NCI-H82 treated with DMSO at 0.1 percent for 48 hours (cell line): Measurements from ENCODE around the gene E2F4.
A peak's percentile ranks its signal among the peaks of the same experiment; 100 is the strongest.

Experiments used
- DNase-seq: peaks from one replicate; lab custom pipeline; 2025; ENCODE audit not compliant: unreplicated experiment; lab: John Stamatoyannopoulos, UW

Gene E2F4

DNA sequence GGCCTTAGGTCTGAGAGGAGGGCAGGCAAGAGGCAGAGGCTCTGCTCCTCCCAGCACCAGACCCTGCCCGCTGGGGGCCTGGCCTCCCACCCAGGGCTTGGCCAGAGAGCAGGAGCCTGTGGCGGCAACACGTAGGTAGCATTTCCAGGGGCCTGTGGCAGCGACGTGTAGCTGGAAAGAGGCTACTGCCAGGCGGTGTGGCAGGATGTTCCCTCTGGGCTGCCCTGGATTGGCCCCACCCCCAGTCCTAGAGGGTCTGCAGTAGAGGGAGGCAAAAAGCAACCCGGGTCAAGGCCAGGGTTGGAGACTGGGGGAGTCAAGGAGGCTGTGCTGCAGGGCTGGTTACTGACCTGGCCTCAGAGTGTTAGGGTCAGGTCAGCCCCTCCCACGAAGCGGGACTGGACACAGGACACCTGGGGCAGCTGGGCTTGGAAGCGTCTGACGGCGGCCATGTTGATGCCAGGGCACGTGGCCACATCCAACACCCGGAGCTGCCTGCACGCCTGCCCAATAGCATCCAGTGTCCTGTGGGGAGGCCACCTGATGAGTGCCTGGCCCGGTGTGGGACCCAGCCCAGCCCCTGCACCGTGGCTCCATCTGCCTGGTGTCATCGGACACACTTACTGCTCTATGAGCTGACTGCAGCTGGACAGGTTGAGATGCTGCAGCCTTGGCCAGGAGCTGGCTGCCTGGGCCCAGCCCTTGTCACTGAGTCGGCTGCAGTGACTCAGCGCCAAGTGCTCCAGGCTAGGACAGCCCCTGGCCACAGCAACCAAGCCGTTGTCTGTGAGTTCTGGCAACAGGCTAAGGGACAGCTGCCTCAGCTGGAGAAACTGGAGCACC, 15.5 kb downstream of the E2F4 start:
- no peak for DNase-seq

DNA sequence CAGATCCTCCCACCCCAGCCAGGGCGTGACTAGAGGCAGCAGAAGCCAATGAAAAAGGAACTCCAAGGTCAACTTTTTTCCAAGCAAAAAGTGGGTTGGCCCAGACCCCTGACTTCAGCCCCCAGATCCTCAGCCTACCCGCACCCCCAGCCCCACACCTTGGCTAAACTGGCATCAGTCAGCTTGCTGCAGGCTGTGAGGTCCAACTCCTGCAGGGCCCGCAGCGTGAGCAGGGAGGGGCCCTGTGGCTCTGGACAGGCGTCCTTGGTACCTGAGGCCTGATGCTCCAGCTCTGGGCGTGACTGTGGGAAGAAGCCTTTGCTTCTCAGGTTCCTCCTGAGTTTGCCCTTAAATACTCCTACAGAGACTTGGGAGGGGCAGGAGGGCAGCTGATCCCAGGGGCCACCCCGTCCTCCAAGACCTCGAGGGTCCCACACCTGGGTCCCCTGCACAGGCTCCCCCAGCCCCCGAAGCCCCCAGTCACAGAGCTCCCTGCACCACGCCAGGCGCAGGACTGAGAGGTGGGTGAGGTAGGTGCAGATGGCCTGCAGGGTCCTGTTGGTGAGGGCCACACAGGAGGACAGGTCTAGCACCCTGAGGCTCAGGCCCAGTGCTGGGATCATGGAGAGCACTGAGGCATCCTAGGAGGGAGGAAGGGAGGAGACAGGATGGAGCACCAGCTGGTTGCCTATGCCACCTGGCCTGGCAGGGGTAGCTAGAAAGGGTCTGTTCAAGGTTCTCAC, 16.4 kb downstream of the E2F4 start:
- DNase-seq: no peak

DNA sequence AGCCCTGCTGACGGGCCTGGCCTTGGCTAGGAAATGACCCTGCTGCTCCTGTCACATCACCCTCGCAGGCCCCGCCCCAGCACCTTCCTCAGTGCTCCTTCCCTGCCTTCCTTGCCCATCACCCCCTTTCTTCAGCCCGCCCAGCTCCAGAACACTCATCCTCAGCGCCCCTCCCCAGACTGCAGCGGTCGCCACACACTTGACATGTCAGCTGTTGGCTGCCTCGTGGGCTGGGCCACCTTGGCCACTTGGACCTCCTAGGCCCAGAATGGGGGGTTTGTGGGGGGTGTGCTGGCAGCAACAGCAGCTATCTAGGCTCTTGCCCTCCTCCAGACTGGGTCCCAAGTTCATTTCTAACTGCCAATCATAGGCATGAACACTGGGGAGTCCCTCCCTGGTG, 17.6 kb downstream of the E2F4 start:
- no peak for DNase-seq

DNA sequence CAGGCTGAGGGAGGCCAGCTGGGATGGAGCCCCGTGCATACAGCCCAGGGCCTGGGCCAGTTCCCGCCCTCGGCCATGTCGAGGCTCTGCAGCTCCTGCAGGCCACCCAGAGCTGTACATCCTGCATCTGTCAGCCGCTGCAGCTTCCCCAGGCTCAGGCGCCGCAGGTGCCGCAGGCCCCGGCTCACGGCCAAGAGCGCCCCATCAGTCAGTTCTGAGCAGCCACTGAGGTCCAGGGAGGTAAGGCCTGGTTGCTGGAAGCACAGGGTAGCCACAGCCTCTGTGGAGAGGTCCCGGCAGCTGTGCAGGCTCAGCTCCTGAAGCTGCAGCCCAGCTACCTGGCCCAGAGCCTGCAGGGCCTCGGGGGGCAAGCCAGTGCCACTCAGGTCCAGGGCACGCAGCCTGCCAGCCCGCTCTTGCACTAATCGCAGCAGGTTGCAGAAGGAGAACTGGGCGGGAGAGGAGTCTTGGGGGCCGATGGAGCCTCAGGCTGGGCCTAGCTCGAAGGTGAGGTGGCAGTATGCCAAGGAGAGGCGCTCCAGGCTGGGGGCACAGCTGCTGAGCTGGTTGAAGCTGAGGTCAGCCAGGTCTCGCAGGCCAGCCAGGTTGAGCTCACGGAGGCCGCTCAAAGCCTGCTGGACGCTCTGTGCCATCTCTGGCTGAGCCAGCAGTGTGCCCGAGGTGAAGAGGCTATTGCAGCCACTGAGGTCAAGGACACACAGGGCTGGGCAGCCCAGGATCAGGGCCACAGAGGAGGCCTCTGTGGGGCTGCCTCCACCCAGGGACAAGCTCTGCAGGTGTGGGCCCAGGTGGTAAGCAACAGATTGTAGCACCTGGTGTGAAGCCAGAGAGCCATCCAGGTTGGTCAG, 18.3 kb downstream of the E2F4 start:
- no peak for DNase-seq

DNA sequence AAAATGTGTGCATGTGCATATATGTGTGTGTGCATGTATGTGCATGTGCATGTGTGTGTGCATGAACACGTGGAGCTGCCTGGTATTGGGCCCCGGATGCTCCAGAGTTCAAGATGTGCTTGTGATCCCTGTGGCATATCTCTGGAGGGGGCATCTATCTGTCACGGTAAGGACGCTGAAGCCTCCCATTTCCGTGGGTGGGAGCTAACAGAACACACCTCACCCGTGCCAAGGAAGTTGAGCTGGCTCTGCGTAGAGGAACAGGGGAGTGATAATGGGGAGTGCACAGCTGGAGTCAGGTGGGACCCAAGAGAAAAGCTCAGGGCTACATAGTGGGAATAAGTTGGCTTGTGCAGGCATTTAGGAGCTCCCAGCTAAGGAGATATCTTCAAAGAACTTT, 19.7 kb downstream of the E2F4 start:
- DNase-seq: no peak

DNA sequence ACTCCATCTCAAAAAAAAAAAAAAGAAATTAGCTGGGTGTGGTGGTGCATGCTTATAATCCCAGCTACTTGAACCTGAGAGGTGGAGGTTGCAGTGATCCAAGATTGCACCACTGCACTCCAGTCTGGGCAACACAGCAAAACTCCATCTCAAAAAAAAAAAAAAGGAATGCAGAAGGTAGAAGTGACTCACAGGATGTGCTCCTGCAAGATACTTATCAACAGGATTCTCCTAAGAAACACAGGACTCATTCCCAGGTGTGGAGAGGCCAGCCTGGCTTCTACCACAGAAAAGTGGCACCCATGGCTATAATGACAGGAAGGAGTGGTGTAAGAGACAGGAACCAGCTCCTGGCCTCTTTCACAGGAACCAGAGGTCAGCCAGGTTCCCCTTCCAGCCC, 20.8 kb downstream of the E2F4 start:
- DNase-seq: no peak

DNA sequence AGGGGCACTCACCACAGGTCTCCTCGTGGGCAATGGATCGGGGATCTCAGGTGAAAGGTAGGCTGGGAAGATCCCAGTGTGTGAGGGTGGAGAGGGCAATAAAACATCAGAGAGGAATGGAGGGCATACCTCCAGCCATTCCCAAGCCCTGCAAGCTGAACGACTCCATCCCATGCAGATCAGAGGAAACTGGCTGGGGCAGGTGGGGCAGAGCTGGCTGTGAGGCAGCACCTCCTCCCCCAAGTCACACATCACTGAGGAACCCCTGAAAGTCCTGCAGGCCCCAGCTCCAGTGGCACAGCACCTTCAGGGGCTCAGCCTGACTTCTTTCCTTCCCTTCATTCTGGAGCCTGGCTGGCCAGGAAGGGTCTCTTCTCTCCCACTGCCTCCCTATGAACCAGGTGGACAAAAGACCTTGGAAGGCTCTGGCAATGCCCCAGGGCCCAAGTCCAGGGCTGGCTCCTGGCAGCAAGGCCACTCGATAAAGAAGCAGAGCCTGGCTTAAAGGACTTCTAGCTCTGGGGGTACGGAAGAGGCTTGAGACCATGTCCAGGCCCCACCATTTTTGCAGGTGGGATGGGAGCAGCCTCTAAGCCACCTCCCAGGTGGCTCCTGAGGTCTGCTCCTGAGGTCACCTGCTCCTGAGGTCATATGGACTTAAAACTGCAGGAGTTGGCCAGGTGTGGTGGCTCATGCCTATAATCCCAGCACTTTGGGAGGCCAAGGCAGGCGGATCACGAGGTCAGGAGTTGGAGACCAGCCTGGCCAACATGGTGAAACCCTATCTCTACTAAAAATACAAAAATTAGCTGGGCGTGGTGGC, 21.5 kb downstream of the E2F4 start:
- DNase-seq: no peak

DNA sequence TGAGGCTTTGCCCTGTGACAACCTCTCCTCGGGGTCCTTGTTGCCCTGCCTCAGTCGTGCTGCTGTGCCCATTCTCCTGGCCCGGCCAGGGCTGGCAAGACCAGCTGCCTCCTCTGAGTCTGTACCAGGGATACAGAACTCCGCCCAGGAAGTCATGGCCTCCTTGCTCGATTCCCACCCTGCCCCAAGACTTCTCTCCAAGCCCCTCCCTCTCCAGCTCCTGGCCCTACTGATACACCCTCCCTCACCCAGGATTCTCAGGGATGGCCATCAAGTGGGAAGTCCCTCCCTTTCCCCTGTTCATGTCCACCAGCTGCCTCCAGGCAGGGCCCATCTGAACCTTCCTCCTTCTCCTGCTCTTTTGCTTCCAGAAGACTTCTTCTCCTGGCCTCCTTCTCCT, 23.8 kb downstream of the E2F4 start:
- no peak for DNase-seq

DNA sequence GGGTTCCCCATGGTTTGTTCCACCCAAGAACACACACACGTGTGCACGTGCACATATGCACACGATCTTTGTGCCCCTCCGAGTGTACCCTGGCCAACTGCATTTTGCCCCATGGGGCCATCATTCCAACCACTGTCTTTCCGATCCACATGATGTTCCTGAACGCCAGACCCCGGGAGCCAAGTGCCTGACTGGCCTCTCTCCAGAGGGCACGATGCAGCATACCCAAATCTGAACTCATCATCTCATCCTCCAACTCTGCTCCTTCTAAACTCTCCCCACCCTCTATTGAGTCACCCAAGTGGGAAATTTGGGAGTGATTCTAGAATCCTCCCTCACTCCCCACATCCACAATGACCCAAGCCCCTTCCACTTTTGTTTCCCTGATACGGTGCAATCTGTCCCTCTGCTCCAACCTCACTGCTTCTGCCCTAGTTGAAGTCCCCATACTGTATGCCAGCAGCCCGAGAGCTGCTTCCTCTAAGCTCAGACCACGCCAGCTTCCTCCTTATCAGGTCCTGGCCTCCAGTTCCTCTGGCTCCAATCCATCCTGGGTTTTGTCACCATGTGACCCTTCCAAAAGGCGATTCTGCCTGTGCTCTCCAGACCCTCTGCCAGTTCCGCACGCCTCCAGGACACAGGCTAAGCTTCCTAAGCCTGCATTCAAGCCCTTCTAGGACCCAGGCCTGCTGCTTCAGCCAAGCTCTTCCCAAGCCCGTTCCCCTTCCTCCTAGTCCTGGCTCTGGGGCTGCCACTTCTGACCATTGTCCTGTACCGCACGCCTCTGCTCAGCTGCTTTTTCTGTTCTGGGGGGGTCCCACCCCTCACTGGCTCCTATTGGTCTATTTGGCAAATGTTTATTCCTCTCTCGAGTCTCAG, 24.9 kb downstream of the E2F4 start:
- no peak for DNase-seq

DNA sequence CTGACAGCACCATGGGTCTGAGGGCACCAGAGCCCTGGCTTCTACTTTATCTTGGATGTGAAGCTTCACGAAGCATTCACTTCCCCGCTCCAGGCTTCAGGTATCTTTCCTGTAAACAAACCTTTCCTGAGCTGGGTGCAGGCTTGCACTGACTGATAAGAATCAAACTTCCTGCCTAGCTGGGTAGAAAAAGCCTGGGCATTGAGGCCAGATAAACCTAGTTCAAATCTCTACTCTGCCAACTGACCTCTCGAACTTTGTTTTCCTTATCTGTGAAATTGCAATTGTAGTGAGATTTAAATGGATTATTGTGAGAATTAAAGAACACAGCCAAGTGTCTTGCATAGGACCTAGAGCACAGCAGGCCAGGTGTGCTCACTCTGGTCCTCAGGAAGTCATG, 32.0 kb downstream of the E2F4 start:
- DNase-seq: no peak

DNA sequence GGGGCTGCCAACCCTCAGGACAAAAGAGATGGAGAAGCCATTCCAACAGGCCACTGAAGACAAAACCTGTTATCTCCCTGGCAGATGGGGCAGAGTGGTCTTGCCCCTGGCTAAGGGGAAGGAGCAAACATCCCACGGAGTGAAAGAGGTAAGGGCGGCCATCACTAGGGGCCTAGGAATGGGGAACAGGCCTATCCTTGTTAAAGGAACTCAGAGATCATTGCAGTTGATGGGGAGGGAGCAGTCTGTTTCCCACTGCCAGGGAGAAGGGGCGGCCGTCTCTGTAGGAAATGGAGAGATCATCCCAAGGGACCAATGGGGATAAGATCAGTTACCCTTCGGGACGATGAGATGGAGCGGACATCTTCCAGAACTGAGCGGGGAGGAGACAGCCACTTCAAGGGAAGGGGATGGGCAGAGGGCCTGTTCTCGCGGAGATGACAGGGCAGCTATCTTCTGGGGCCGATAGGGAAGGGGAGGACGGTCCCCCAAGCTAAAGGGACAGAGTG, 34.4 kb downstream of the E2F4 start:
- DNase-seq: no peak

DNA sequence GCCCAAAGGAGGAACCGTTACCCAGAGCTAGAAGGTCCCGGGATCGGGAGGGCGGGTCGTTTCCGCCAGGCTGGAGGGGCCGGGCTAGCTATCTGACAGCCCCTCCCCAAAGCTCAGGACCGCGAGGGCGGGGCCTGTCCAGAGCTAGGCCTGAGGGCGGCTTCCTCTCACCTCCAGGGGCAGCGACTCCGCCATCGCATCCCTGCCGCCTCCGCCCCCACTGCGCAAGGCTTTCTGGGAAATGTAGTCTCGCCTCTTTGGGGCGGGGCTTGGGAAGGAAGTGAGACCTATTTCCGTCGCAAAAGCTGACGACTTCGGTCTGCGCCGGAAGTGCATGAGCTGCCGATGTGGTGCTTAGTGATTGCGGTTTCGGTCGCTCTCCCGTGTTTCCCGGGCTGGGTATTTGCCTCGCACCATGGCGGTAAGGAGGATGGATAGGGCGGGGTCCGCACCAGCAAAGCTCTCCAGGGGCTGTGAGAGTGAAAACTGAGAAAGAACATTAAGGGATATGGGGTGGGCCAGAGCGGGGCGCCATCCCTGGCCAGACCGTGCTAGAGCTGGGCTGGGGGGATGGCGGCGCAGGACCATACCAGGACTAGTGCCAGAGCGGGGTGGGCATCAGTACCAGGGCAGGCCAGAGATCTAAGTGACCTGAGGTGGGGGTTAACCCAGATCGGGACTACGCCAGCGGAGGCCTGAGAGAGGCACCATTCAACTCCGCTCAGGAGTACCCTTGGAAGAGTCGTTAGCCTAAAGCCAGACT, 35.0 kb downstream of the E2F4 start, which contains the start of gene TMEM208:
Gene TMEM208 (plus strand): TSS at position 327 of the 763 bp plus-strand sequence. CDS start 89 bp downstream, at position 416.
- peak; percentile 92 for DNase-seq

DNA sequence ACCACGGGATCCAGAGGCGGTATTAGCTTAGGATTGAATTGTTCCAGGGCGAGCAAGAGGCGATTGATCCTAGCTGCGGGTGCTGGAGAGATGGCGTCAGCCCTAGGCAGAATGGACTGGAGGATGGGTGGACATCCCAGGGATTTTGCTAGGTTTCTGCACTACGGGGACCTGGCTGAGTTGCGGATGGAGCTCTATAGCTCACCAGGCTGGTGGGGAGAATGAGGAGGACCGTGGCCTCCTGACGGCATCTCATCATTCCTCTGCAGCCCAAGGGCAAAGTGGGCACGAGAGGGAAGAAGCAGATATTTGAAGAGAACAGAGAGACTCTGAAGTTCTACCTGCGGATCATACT, 35.6 kb downstream of the E2F4 start:
- DNase-seq: no peak

DNA sequence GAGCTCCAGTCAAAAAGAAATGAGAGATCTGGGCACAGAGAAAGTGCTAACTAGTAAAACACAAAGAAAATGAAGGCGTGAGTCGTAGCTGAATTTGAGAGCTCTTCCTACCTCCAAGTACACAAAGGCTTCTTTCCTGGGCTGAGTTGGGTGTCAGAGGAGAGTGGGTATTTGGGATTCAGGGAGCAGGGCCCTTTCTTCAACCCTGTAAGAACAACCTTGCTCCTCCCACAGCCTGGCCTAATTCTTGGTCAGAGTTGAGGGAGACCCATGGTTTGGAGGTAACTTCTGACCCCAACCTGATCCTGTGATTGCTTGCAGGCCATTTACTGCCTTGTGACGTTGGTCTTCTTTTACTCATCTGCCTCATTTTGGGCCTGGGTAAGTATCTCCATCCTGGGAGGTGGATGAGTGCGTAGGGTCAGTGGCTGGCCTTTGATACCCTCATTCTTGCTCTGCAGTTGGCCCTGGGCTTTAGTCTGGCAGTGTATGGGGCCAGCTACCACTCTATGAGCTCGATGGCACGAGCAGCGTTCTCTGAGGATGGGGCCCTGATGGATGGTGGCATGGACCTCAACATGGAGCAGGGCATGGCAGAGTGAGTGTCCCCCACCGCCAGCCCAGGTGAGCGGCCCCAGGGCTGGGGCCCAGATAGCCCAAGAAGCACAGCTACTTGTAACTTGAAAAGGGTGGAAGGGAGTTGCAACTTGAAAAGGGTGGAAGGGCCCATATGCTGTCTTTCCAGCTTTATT, 36.3 kb downstream of the E2F4 start:
- DNase-seq: no peak

DNA sequence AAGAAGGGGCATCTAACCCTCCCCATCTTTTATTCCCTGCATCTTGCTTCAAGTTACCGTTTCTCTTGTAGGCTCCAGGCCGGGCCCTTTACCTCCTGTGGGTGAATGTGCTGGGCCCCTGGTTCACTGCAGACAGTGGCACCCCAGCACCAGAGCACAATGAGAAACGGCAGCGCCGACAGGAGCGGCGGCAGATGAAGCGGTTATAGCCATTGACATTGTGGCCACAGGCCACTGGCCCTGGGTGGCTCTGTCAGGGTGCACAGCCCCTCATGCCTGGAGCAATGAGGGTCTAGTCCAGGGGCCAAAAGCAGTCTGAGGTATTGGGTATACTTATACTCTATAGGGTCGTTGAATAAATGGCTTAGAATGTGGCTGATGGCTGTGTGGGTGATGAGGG, 37.0 kb downstream of the E2F4 start:
- DNase-seq: no peak

DNA sequence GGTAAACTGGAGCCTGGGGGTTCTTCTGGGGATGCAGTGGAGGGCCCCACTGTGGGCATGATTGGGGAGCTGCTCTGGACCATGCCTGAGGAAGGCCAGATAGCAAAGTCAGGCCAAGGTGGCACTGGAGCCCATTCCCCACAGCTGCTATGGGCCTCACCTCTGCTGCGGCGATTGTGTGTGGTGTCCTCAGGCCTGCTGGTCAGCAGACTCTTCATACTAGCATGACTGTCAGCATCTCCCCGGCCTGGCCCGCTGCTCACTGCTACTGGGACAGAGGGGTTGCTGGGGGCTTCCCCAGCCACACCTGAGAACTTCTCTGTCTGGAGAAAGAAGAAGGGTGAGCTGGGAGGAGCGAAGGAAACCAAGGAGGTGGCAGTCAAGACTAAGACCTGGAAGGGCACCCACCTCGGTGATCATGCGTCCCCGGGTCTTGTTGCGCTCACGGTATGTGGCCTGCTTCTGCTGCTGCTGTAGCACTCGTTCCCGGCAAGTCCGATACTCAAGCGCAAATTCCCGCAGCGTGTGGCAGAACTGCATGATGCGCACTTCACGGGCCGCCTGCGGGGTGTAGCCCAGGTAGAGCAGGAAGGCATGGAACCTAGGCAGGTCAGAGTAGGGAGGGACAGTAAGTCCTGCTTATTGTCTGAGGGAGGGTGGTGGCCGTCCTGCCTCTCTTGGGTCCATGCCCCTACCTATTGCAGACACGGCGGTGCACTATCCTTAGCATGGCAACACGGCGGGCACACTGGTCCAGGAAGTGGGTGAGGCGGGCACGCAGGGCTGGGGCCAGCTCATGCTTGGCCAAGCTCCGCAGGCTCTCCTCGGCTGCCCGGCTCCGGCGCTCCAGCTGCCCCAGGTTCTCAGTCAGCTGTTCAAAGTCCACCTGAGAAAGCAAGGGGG, 38.2 kb downstream of the E2F4 start:
- DNase-seq: no peak
